SJCRH30 (cell line): Measurements from ENCODE around the gene CLCN3. TPM values are rescaled to one million over a fixed set of nuclear protein-coding genes. Genes with fewer than 3 reads are reported as not detected.
"Not testable (repeated sequence)": the region's sequence is repeated elsewhere in the genome, so short reads cannot be mapped to it uniquely, and the experiment has no call there.

Source experiments
- DNase-seq, 2 experiments: peaks; one replicate each; pipeline ENCODE4 v3.0.0-alpha.2; 2015 to 2020
- H3K27ac ChIP-seq: fragments of 250-450 bp; sonication (Bioruptor Pico); 2 replicates; pipeline ENCODE4 v1.5.1; 2020; ENCODE audit warnings: mild to moderate bottlenecking, moderate library complexity
- H3K27me3 ChIP-seq: fragments of 250-450 bp; sonication (Bioruptor Pico); 2 replicates; pipeline ENCODE4 v1.5.1; 2020; ENCODE audit warnings: mild to moderate bottlenecking, moderate library complexity
- H3K36me3 ChIP-seq: fragments of 250-450 bp; sonication (Bioruptor Pico); 2 replicates; pipeline ENCODE4 v1.5.1; 2020; ENCODE audit warnings: mild to moderate bottlenecking, moderate library complexity
- H3K4me1 ChIP-seq: fragments of 250-450 bp; sonication (Bioruptor Pico); 2 replicates; pipeline ENCODE4 v1.5.1; 2020; ENCODE audit warnings: mild to moderate bottlenecking, moderate library complexity
- H3K4me3 ChIP-seq: fragments of 250-450 bp; sonication (Bioruptor Pico); 2 replicates; pipeline ENCODE4 v1.5.1; 2020; ENCODE audit warnings: mild to moderate bottlenecking, moderate library complexity
- H3K9me3 ChIP-seq: fragments of 250-450 bp; sonication (Bioruptor Pico); replicated peaks from 2 replicates; pipeline ENCODE4 v1.5.1; 2020; ENCODE audit warnings: mild to moderate bottlenecking, moderate library complexity
- total RNA-seq: library from RNA; depleted of rRNA; stranded (reverse); fragments of >200 nt; shearing (Covaris generic); gene quantifications from 2 replicates; pipeline ENCODE4 v1.2.3, GENCODE V29; 2014

The CLCN3 gene
- total RNA-seq, 1 experiment from 2014 or later, result 27.1 TPM

DNA sequence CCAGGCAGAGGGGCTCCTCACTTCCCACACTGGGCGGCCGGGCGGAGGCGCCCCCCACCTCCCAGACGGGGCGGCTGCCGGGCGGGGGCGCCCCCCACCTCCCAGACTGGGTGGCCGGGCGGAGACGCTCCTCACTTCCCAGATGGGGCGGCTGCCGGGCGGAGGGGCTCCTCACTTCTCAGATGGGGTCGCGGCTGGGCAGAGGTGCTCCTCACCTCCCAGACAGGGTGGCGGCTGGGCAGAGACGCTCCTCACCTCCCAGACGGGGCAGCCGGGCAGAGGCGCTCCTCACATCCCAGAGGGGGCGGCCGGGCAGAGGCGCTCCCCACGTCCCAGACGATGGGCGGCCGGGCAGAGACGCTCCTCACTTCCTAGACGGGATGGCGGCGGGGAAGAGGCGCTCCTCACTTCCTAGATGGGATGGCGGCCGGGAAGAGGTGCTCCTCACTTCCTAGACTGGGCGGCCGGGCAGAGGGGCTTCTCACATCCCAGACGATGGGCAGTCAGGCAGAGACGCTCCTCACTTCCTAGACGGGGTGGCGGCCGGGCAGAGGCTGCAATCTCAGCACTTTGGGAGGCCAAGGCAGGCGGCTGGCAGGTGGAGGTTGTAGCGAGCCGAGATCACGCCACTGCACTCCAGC, 58.7 kb downstream of the CLCN3 start:
- H3K27ac ChIP-seq, H3K9me3 ChIP-seq, H3K27me3 ChIP-seq, H3K4me3 ChIP-seq, H3K4me1 ChIP-seq, H3K36me3 ChIP-seq, DNase-seq: not testable (repeated sequence)

DNA sequence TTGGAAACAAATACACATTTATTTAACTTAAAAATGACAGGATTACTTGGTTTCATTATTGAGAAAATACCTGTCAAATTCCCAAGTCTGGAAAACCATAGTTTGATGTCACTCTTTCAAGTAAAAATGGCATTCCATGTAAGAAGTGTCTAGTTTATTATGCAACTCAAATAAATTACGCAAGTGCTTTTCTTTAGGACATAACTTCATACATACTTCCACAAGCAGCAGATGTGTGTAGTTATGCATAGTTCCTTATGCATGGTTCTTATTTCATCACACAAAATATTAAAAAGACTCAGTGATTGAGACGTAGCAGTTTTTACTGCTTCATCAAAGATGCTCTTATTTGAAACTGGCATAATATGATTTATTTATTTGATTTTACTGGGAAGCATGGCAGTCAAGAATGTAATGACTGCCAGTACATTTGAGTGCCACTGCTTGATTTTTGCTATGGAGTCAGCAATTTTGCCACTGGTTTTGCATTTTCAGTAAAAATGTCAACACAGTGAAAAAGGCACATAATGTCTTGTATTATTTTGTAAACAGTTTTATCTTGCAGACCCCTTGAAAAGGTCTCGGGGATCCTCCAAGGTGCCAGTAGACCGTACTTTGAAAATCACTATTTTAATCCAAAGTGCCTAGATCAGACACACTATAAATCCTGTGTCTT, 62.1 kb downstream of the CLCN3 start:
- no peak for DNase-seq
- Histone ChIP-seq H3K4me1 (no peaks in the 10 kb centered on the region), H3K36me3 (0 out of 2 replicates have a peak, but pooled peaks cover 3% of the 10 kb centered on the region), H3K27ac (no peak overlapping the region), H3K9me3 (no peaks in the 10 kb centered on the region), H3K4me3 (no peak overlapping the region), H3K27me3 (no peaks in the 10 kb centered on the region)

DNA sequence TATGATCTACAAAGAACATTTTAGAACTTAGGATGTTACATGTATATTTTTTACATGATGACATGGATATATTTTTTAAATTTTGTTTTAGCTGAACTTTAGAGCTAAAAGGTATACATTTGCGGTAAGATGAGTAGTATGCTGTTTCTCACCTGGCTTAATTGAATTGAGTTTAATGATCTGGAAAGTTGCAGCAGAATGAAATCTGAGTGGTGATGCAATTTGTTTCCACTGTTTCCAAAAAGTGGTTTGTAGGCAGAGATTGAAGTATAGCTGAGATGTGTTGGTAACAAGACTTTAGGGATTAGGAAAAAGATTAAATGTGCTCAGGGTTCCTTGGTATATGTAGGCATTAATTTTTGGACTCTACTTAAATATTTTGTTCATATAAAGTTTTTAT, 69.3 kb downstream of the CLCN3 start:
- no peaks in the 10 kb centered on the region for H3K27me3 ChIP-seq
- H3K4me3 ChIP-seq, result no peak overlapping the region
- H3K27ac ChIP-seq, result no peak overlapping the region
- H3K9me3 ChIP-seq, result no peaks in the 10 kb centered on the region
- H3K36me3 ChIP-seq, result peaks cover 3% of the 10 kb centered on the region; the same call in 1 of the 2 replicates
- H3K4me1 ChIP-seq, result no peaks in the 10 kb centered on the region
- DNase-seq, result no peak

DNA sequence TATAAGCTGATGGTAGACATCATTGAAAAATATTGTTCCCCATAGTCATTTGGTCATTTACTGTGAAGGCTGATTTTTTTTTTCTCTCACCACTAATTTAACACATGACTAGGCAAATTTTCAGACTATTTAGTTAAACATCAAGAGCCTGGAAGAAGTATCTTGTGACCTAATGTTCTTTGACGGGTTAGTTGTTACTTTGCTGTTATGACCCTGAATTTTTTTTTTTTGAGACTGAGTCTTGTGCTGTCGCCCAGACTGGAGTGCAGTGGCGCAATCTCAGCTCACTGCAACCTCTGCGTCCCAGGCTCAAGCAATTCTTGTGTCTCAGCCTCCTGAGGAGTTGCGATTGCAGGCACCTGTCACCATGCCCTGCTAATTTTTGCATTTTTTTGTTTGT, 70.4 kb downstream of the CLCN3 start:
- Histone ChIP-seq H3K4me3 (no peak overlapping the region), H3K4me1 (no peaks in the 10 kb centered on the region), H3K36me3 (peaks cover 3% of the 10 kb centered on the region; the same call in 1 of the 2 replicates), H3K9me3 (no peaks in the 10 kb centered on the region), H3K27ac (no peak overlapping the region), H3K27me3 (no peaks in the 10 kb centered on the region)
- DNase-seq, result no peak

DNA sequence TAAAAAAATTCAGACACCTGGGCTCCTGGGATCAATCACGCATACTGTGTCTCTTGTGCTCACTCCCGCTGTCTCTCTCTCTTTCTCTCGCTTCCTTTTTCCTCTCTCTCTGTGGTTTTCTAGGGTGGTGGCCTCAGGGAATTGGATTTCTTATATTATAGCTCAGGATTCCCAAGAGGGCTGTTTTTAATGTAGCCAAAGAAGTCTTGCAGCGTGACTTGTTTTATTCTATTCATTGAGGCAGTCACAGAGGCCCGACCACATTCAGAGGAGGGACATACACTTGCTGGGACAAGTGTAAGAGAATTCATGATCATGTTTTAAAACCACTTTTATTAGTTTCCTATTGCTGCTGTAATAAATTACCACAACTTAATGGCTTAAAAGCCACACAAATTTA, 78.0 kb downstream of the CLCN3 start:
- no peak for DNase-seq
- no peak overlapping the region for H3K4me3 ChIP-seq
- no peak overlapping the region for H3K27ac ChIP-seq
- H3K27me3 ChIP-seq, result no peaks in the 10 kb centered on the region
- H3K4me1 ChIP-seq, result no peaks in the 10 kb centered on the region
- no peaks in the 10 kb centered on the region for H3K9me3 ChIP-seq
- H3K36me3 ChIP-seq, result no peaks in the 10 kb centered on the region

DNA sequence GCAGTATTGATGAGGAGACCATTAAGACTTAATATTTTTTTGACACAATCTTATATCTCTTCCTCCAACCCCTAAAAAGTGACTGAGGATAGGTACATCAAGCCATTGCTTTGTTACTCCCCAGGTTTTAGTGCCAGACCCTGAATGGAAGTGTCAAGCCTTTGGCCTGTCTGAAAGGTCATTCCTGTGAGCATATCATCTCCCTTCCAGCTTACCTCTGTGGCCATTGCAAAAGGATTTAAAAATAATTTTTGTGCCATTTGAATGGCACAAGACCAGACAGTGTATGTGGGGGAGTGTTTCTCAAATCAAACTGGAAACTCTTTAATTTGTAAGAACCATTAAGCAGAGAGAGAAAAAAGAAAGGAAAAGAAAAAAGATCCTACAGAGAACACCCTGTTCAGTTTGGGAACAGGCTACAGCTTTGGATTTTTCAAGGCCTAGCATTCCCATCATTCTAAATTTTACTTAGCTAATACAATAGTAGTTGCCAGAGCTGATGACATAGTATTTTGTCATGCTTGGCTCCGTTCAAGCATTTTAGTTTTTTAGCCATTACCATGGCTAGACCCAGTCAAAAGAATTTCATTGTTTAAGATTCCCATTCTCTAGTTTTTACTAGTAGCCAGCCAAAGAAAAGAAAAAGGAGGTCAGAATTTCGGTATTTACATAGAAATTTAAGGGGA, 87.7 kb downstream of the CLCN3 start:
- no peaks in the 10 kb centered on the region for H3K27me3 ChIP-seq
- no peak for DNase-seq

DNA sequence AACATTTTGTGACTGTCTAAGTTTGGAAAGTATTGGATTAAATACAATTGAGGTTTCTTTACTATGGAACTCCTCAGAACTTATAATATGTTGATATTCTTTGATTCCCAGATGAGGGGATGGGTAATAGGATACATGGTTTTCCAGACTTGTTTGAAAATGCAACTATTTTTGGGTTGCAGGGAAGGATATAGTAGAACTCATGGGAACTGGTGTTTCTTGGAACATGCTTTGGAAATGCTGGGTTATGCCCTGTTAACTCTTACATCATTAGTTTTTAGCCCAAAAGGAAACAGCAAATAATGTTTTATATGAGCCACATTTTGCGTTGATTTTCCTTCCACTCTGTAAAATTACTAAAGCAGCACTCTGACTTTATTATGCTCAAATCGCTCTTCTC, 95.4 kb downstream of the CLCN3 start:
- no peaks in the 10 kb centered on the region for H3K4me1 ChIP-seq
- no peak overlapping the region for H3K27ac ChIP-seq
- H3K27me3 ChIP-seq, result no peaks in the 10 kb centered on the region
- no peak overlapping the region for H3K4me3 ChIP-seq
- no peaks in the 10 kb centered on the region for H3K9me3 ChIP-seq
- no peak for DNase-seq
- H3K36me3 ChIP-seq, result peaks cover 2% of the 10 kb centered on the region; the same call in 1 of the 2 replicates

More for the DNA sequence above, 87.7 kb downstream of the CLCN3 start:
- H3K9me3 ChIP-seq, result no peaks in the 10 kb centered on the region
- H3K36me3 ChIP-seq, result no peaks in the 10 kb centered on the region
- no peaks in the 10 kb centered on the region for H3K4me1 ChIP-seq
- H3K27ac ChIP-seq, result no peak overlapping the region
- H3K4me3 ChIP-seq, result no peak overlapping the region

DNA sequence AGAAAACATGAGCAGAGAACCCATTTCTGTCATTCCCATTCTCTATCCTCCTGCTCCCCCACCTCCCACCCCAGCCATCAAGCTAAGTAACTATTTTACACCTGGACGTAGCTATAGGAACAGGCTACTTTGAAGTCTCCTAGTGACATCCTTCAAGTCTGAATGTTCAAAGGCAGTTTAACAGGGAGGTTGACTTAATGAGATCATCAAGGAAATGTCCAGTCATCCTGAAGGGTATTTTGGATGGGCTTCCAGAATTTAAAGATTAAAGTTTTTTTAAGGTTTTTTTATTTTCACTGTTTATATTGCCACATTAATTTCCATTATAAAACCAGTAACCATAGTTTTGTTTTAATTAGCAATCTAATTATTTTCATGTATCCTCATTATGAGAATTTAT, 96.3 kb downstream of the CLCN3 start:
- Histone ChIP-seq H3K36me3 (peaks cover 2% of the 10 kb centered on the region; the same call in 1 of the 2 replicates), H3K4me3 (no peak overlapping the region), H3K27ac (no peak overlapping the region), H3K4me1 (no peaks in the 10 kb centered on the region), H3K9me3 (no peaks in the 10 kb centered on the region), H3K27me3 (no peaks in the 10 kb centered on the region)
- no peak for DNase-seq

DNA sequence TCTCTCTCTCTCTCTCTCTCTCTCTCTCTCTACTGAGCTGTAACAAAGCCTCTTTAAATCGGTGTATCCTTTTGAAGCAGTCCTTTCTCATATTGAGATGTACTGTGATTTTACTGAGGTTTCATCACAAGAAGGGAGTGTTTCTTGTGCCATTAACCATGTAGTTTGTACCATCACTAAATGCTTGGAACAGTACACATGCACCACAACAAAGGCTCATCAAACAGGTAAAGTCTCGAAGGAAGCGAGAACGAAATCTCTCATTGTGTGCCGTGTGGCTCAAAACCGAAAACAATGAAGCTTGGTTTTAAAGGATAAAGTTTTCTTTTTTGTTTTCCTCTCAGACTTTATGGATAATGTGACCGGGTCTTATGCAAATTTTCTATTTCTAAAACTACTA, 100.2 kb downstream of the CLCN3 start:
- H3K9me3 ChIP-seq, result no peaks in the 10 kb centered on the region
- DNase-seq, result no peak
- no peak overlapping the region for H3K4me3 ChIP-seq
- H3K4me1 ChIP-seq, result no peaks in the 10 kb centered on the region
- H3K27me3 ChIP-seq, result no peaks in the 10 kb centered on the region
- no peak overlapping the region for H3K27ac ChIP-seq
- peaks cover 2% of the 10 kb centered on the region; the same call in 1 of the 2 replicates for H3K36me3 ChIP-seq

DNA sequence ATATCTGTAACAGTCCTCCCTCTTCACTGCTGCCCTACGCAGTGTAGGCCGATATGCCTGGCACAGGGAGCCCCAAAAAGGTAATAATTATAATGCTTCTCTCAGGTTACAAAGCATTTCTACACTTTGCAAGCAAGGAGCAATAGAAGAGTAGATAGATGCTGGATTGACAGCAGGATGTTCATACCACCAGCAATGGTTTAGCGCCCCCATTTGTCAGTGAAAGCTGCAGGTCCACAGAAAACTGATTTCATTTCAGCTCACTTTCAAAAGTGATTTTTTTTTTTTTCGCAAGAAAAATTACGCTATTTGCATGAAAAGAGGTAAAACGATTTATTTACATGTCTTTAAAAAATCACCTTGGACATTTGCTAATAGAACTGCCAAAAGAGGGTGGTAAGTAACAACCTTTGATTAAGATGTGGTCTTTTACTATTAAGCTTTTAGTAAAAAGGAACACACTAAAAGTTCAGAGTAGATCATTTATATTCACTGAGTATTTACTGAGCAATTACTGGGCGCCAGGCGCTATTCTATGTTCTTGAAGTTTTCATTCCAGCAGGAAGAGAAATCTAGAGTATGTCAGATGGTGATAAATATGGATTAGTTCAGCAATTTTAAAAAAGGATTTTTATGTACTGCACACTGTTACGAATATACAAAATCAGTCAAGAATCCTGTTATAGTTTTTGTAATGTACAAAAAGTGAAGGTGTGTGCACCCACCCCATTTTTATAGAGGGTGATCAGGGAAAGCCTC, 103.0 kb downstream of the CLCN3 start:
- Histone ChIP-seq H3K4me1 (no peaks in the 10 kb centered on the region), H3K9me3 (no peaks in the 10 kb centered on the region), H3K27me3 (no peaks in the 10 kb centered on the region), H3K36me3 (no peaks in the 10 kb centered on the region), H3K4me3 (no peak overlapping the region), H3K27ac (no peak overlapping the region)
- DNase-seq, result no peak

DNA sequence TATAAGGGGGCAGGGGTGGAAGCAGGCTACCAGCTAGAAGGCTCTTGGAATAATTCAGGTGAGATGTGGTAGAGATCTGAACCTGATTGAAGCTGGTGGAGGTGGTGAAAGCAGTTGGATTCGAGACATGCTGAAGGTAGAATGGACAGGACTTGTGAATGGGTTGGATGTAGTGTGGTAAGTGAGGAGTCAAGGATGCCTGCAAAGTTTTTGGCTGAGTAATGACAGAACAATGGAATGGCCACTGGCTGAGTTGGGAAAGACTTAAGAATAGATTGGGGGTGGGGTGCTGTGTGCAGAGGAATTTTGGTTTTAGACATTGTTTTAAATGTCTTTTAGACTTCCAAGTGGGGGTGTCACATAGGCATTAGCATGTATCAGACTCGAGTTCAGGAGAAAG, 103.9 kb downstream of the CLCN3 start:
- no peak for DNase-seq

DNA sequence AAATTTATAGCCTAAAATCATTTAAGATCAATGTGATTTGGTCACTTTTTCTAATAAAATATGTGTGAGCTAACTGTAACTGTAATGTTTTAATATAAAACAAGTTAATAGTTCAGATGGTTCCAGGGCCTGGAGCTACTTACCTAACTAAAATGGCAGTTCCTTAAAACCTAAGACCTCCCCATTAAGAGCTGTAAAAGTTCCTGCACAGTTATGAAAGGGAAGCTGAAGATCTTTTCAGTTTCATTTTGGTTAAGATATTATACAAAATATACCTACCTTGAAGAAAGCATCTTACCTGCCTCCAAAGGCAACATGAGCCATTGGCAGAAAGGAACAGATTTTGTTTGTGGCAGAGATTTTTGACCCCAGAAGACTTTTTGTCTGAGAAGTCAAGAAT, 107.2 kb downstream of the CLCN3 start:
- H3K36me3 ChIP-seq, result no peaks in the 10 kb centered on the region
- no peak for DNase-seq
- H3K27ac ChIP-seq, result no peak overlapping the region
- H3K4me1 ChIP-seq, result no peaks in the 10 kb centered on the region
- H3K27me3 ChIP-seq, result no peaks in the 10 kb centered on the region
- H3K4me3 ChIP-seq, result no peak overlapping the region
- no peaks in the 10 kb centered on the region for H3K9me3 ChIP-seq

More for the DNA sequence above, 103.9 kb downstream of the CLCN3 start:
- Histone ChIP-seq H3K4me3 (no peak overlapping the region), H3K9me3 (no peaks in the 10 kb centered on the region), H3K36me3 (no peaks in the 10 kb centered on the region), H3K4me1 (no peaks in the 10 kb centered on the region), H3K27me3 (no peaks in the 10 kb centered on the region), H3K27ac (no peak overlapping the region)

DNA sequence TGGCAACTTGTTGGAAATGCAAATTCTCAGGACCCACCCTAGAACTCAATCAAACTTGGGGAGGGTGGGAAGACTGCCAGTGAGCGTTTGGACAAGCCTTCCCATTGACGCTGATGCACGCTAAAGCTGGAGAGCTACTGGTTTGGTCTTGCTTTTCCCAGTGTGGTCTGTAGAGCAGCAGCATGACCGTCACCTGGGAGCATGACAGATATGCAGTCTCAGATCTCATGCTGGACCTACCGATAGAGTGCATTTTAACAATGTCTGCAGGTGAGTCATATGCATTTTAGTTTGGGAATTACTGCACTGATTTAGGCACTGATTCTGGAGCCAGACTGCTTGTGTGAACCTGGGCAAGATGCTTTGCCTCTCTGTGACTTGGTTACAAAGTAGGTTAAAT, 110.2 kb downstream of the CLCN3 start:
- no peaks in the 10 kb centered on the region for H3K27me3 ChIP-seq
- no peak overlapping the region for H3K27ac ChIP-seq
- no peak for DNase-seq
- H3K4me1 ChIP-seq, result no peaks in the 10 kb centered on the region
- no peaks in the 10 kb centered on the region for H3K9me3 ChIP-seq
- H3K36me3 ChIP-seq, result no peaks in the 10 kb centered on the region
- no peak overlapping the region for H3K4me3 ChIP-seq

DNA sequence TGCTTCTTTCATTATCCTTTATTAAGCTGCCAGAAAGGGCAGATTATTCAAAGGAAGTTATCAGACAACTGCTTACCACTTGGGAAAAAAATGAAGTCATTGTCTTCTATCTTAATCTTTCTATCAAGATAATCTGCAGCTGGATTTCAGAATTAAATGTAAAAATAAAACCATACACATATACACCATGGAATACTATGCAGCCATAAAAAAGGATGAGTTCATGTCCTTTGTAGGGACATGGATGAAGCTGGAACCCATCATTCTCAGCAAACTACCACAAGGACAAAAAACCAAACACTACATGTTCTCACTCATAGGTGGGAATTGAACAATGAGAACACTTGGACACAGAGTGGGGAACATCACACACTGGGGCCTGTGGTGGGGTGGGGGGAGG, 118.2 kb downstream of the CLCN3 start:
- H3K9me3 ChIP-seq, result not testable (repeated sequence)

DNA sequence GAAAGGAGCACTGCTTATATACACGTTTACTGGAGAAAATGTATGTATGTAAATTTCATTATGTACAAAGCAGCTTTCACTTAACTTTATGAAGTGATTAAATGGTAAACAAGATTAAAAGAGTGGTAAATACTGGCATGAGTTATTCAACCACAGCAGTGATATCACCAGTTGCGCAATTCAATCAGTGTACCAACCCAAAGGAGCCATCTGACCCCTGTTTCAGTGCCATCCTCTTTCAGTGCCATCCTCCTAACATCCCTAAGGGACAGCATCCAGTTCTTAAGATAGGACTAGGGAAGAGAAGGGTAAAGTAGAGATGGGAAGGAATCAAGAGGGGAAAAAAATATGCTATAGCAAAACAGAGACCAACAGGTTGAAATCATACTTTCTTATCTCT, 121.2 kb downstream of the CLCN3 start:
- no peaks in the 10 kb centered on the region for H3K27me3 ChIP-seq
- no peak overlapping the region for H3K27ac ChIP-seq
- no peaks in the 10 kb centered on the region for H3K36me3 ChIP-seq
- DNase-seq, result no peak
- H3K9me3 ChIP-seq, result no peaks in the 10 kb centered on the region
- H3K4me1 ChIP-seq, result no peaks in the 10 kb centered on the region
- H3K4me3 ChIP-seq, result no peak overlapping the region

More for the DNA sequence above, 118.2 kb downstream of the CLCN3 start:
- not testable (repeated sequence) for H3K27ac ChIP-seq, H3K4me3 ChIP-seq, H3K27me3 ChIP-seq, H3K4me1 ChIP-seq, DNase-seq, H3K36me3 ChIP-seq
